ENCODE measurements around the gene SMYD3. TPM values are rescaled to one million over a fixed set of nuclear protein-coding genes. Genes with fewer than 3 reads are reported as not detected.

The SMYD3 gene
- total RNA-seq, 4 donors from 2014 or later, result 12.0 to 15.0 (median 13.2) TPM

GRCh38 chr1:246355411-246356230 is 151.5 kb downstream of the SMYD3 start:
- no peaks in the 10 kb centered on the region for H3K4me1 ChIP-seq
- no peak for DNase-seq (ENCODE audit: extremely low spot score)
- 93% methylated on average over 7 of the region's 8 CpGs for WGBS
- no peaks in the 10 kb centered on the region for H3K27me3 ChIP-seq
- no peak for TF ChIP-seq EP300 (IDR thresholded peaks at IDR 0.05)
- no peak for TF ChIP-seq POLR2AphosphoS5 (IDR thresholded peaks at IDR 0.05)
- TF ChIP-seq POLR2A (IDR thresholded peaks at IDR 0.05; ENCODE audit: low read depth), result no peak
- TF ChIP-seq CTCF (IDR thresholded peaks at IDR 0.05), result no peak
- peaks cover 0 to 17% (median 6%) of the 10 kb centered on the region in 4 donors for H3K9me3 ChIP-seq
- intact Hi-C loops (cut with DNase I), result no loop called here
- peaks cover 0 to 2% (median 0%) of the 10 kb centered on the region in 4 donors for H3K36me3 ChIP-seq
- no peak overlapping the region for H3K27ac ChIP-seq (replicated peaks in 1 of 4)
- no peak overlapping the region for H3K4me3 ChIP-seq

- Histone ChIP-seq H3K27ac (replicated peaks in 1 of 4) (no peak overlapping the region), H3K9me3 (peaks cover 0 to under 1% (median 0%) of the 10 kb centered on the region in 4 donors), H3K27me3 (no peaks in the 10 kb centered on the region), H3K4me3 (no peak overlapping the region), H3K4me1 (no peaks in the 10 kb centered on the region), H3K36me3 (peaks cover 0 to 4% (median 0%) of the 10 kb centered on the region in 4 donors)
- TF ChIP-seq EP300 (IDR thresholded peaks at IDR 0.05) (no peak), POLR2AphosphoS5 (IDR thresholded peaks at IDR 0.05) (no peak), POLR2A (IDR thresholded peaks at IDR 0.05; ENCODE audit: low read depth) (no peak), CTCF (IDR thresholded peaks at IDR 0.05) (no peak)
- no peak for DNase-seq (ENCODE audit: extremely low spot score)
- 89% methylated on average over 5 of the region's 5 CpGs for WGBS
- intact Hi-C loops (cut with DNase I), result no loop called here
Measured at GRCh38 chr1:246351721-246352120, 155.4 kb downstream of the SMYD3 start.

- no peaks in the 10 kb centered on the region for H3K9me3 ChIP-seq
- H3K27me3 ChIP-seq, result no peaks in the 10 kb centered on the region
- no peak overlapping the region for H3K4me3 ChIP-seq
- DNase-seq (ENCODE audit: extremely low spot score), result no peak
- WGBS, result 87% methylated on average over 6 of the region's 6 CpGs
- peaks cover 0 to 4% (median 0%) of the 10 kb centered on the region in 4 donors for H3K36me3 ChIP-seq
- TF ChIP-seq EP300 (IDR thresholded peaks at IDR 0.05) (no peak), CTCF (IDR thresholded peaks at IDR 0.05) (no peak)
- intact Hi-C loops (cut with DNase I), result no loop called here
- no peaks in the 10 kb centered on the region for H3K4me1 ChIP-seq
- no peak overlapping the region for H3K27ac ChIP-seq (replicated peaks in 1 of 4)
Measured at GRCh38 chr1:246350745-246351144, 156.3 kb downstream of the SMYD3 start.

- no peak for TF ChIP-seq CTCF (IDR thresholded peaks at IDR 0.05)
- TF ChIP-seq POLR2A (IDR thresholded peaks at IDR 0.05; ENCODE audit: low read depth), result no peak
- H3K4me3 ChIP-seq, result no peak overlapping the region
- WGBS, result 99% methylated on average over 2 of the region's 2 CpGs
- DNase-seq (ENCODE audit: extremely low spot score), result no peak
- intact Hi-C loops (cut with DNase I), result no loop called here
- no peaks in the 10 kb centered on the region for H3K4me1 ChIP-seq
- H3K27me3 ChIP-seq, result no peaks in the 10 kb centered on the region
- peaks cover 0 to 6% (median 0%) of the 10 kb centered on the region in 4 donors for H3K9me3 ChIP-seq
- H3K36me3 ChIP-seq, result no peaks in the 10 kb centered on the region
- H3K27ac ChIP-seq (replicated peaks in 1 of 4), result no peak overlapping the region
Measured at GRCh38 chr1:246343937-246344336, 163.1 kb downstream of the SMYD3 start.

GRCh38 chr1:246343251-246343650 is 163.8 kb downstream of the SMYD3 start:
- no peak for DNase-seq (ENCODE audit: extremely low spot score)
- no peaks in the 10 kb centered on the region for H3K4me1 ChIP-seq
- TF ChIP-seq POLR2A (IDR thresholded peaks at IDR 0.05; ENCODE audit: low read depth) (no peak), EP300 (IDR thresholded peaks at IDR 0.05) (no peak), POLR2AphosphoS5 (IDR thresholded peaks at IDR 0.05) (no peak), CTCF (IDR thresholded peaks at IDR 0.05) (no peak)
- no peaks in the 10 kb centered on the region for H3K27me3 ChIP-seq
- H3K27ac ChIP-seq (replicated peaks in 1 of 4), result no peak overlapping the region
- intact Hi-C loops (cut with DNase I), result no loop called here
- H3K36me3 ChIP-seq, result no peaks in the 10 kb centered on the region
- peaks cover 0 to 6% (median 0%) of the 10 kb centered on the region in 4 donors for H3K9me3 ChIP-seq
- WGBS, result 93% methylated on average over 1 of the region's 1 CpG
- H3K4me3 ChIP-seq, result no peak overlapping the region
